ENCODE results near the gene RNASE8.

RNASE8 gene

DNA sequence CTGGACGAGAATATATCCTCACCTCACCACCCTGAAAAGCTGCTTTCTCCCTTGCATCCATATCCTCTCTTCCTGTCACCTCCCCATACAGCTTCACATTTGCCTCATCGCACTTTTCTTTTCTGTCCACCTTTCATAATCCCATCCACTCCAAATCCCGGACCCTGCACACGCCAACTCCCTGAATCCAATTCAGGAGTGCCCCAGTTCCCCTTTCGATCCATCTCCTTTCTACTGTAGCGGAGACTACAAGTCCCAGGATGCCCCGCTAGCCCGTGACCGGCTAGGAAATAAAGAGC lies 45.7 kb downstream of the RNASE8 start:
- DNase-seq (ENCODE audit: low read depth), result no peak
- H3K4me3 ChIP-seq (ENCODE audit: low read depth, low read length), result peak overlapping the region; percentile 85
- TF ChIP-seq, protein P1, sequence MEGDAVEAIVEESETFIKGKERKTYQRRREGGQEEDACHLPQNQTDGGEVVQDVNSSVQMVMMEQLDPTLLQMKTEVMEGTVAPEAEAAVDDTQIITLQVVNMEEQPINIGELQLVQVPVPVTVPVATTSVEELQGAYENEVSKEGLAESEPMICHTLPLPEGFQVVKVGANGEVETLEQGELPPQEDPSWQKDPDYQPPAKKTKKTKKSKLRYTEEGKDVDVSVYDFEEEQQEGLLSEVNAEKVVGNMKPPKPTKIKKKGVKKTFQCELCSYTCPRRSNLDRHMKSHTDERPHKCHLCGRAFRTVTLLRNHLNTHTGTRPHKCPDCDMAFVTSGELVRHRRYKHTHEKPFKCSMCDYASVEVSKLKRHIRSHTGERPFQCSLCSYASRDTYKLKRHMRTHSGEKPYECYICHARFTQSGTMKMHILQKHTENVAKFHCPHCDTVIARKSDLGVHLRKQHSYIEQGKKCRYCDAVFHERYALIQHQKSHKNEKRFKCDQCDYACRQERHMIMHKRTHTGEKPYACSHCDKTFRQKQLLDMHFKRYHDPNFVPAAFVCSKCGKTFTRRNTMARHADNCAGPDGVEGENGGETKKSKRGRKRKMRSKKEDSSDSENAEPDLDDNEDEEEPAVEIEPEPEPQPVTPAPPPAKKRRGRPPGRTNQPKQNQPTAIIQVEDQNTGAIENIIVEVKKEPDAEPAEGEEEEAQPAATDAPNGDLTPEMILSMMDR (conservative IDR thresholded peaks at IDR 0.05; ENCODE audit: low read depth, low read length), result no peak

DNA sequence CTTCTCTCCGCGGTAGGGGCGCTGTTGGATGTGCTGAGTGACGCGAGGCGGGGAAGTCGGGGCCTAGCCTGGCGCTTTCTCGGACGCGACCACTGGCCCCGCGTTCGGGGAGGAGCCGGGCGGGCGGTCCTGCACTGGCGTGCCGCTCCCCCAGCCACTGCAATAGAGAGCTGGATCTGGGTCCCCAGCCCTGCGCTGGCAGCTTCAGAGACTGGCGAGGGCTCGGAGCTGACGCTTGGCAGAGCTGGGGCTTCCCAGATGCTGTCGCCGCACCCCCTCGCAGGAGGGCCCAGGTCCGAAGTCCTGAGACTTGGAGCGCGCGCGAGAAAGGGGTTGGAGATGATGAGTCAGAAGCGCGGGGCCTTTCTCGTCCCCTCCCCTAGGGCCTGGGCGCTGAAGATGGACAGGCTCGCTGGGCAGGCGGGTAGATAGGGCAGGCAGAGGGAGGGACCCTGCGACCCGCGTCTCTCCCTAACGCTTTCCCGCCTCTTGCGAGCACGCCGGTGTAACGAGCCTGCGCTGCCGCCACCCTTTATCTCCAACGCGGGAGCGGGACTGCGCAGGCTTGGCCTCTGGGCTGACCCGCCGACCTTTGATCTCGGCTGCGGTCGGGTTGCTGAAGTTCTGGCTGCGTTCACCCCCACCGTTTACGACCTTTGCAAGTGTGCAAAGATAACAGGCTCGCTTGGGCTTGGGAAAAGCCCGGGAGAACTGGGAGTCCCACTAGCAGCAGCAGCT lies 46.3 kb downstream of the RNASE8 start:
- TF ChIP-seq, protein P1 (conservative IDR thresholded peaks at IDR 0.05; ENCODE audit: low read depth, low read length), result peak; percentile 82
- peak; percentile 98 for DNase-seq (ENCODE audit: low read depth)
- H3K4me3 ChIP-seq (ENCODE audit: low read depth, low read length), result peak overlapping the region; percentile 85

DNA sequence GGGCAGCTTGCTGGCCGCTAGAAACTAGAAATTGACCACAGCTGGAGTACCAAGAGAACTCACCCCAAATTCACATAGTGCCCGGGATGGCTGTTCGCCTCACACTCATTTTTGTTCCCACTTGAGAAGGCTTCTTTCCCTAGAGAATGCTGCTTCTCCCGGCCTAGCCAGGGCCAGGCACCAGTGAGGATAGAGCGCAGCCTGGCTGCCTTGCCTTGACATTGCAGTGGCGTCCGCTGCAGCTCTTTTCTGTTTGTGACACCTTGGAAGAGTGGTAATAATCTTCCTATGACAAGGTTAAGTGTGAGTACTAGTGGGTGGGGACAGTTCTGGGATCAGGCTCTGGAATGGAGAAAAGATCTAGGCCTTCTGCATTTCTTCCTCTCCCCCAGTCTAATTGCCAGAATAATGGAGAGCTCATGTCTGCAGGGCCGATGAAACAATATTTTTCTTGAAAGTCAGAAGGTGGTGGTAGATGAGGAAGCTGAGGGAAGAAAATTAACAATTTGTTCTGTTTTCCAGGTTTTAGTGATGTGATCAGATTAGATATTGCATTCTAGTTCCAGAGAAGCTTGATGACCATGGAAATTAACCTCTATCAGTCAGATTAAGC lies 46.9 kb downstream of the RNASE8 start:
- DNase-seq (ENCODE audit: low read depth), result peak; percentile 89
- TF ChIP-seq, protein P1 (conservative IDR thresholded peaks at IDR 0.05; ENCODE audit: low read depth, low read length), result peak; percentile 99
- peak overlapping the region; percentile 85 for H3K4me3 ChIP-seq (ENCODE audit: low read depth, low read length)

DNA sequence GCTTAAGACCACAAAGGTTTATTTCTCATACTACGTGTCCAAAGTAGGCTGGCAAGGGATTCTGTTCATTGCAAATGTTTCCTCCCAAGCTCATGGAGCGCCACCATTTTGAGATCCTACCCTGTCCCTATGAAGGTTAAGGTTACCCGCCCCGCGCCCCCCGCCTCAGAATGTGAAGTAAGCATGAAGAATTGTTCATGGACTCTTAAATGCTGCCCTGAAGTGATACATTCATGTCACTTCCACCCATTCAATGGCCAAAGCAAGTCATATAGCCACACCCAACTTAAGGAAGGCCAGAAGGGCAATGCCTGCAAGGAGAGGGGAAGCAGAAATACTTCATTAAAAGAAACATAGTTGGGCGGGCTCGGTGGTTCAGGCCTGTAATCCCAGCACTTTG lies 47.5 kb downstream of the RNASE8 start:
- no peak for DNase-seq (ENCODE audit: low read depth)
- no peak overlapping the region for H3K4me3 ChIP-seq (ENCODE audit: low read depth, low read length)
- TF ChIP-seq, protein P1 (conservative IDR thresholded peaks at IDR 0.05; ENCODE audit: low read depth, low read length), result no peak

DNA sequence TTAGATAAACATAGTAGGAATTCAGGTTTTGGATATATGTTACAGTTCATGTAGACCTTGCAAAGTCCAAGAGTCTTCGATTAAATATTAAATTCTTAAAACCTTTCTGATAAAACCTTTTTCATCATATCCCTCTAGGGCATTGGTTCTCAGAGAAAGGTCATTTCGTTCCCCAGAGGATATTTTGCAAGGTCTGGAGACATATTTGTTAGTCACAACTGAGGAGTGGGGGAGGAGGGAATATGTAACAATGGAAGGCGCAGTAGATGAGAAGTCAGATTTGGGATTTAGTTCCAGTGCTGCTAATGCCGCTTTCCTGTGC lies 48.5 kb downstream of the RNASE8 start:
- no peak overlapping the region for H3K4me3 ChIP-seq (ENCODE audit: low read depth, low read length)
- TF ChIP-seq, protein P1 (conservative IDR thresholded peaks at IDR 0.05; ENCODE audit: low read depth, low read length), result no peak
- peak; percentile 54 for DNase-seq (ENCODE audit: low read depth)

DNA sequence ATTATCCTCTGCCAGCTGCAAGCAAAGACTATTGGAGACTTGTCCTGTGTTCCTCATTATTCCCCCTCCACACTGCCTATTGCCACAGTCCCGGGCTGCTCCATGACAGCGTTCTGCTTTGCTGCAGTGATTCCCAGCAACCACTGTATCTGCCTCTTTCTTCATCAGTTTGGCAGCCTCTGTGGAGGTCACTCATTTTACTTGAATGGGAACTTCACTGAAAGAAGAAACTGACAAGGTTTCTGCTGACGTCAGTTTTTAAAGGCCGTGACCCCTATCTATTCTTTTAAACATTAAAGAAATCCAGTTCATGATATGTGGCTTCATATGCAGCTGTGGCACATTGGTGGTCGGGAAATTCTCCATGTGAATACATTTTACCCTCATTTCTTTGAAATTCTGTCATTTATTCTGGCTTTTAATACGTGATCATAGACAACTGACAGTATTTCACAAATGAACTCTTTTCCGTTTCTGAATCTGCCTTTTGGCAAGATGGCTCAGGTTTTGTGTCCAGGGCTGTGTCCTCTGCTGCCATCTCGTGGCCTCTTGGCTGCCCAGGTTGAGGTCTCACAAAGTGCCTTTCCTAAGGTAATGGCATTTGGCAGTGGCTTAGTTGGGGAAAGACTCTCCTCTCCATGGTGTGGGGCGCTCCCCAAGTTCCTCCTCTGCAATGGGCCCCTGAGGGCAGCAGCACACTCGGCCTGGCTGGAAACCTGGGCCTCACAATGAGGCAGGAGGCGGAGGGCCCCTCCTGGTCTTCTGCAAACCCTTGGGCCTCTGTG lies 49.1 kb downstream of the RNASE8 start:
- peak; percentile 86 for DNase-seq (ENCODE audit: low read depth)
- TF ChIP-seq, protein P1 (conservative IDR thresholded peaks at IDR 0.05; ENCODE audit: low read depth, low read length), result peak; percentile 93
- no peak overlapping the region for H3K4me3 ChIP-seq (ENCODE audit: low read depth, low read length)
